Kidney glomerular epithelial cell (primary cell): Measurements from ENCODE around the gene PRXL2C.
A peak's percentile ranks its signal among the peaks of the same experiment; 100 is the strongest.
"Not testable (repeated sequence)": the region's sequence is repeated elsewhere in the genome, so short reads cannot be mapped to it uniquely, and the experiment has no call there.

Source experiments
- DNase-seq: peaks from one replicate; lab custom pipeline; 2025; lab: John Stamatoyannopoulos, UW

Gene PRXL2C

GRCh38 chr9:96655198-96655851 is at the start of gene PRXL2C:
PRXL2C (minus strand) TSS chr9:96655317; CDS start chr9:96655281, 36 bp downstream.
- peak; percentile 45 for DNase-seq

GRCh38 chr9:96700721-96701375 is 45.7 kb upstream of the PRXL2C start:
- not testable (repeated sequence) for DNase-seq

- no peak for DNase-seq
These were observed 36.2 kb upstream of the PRXL2C start for GRCh38 chr9:96691326-96691725.

- no peak for DNase-seq
These were observed 33.8 kb upstream of the PRXL2C start for GRCh38 chr9:96688745-96689464.

GRCh38 chr9:96688187-96688586 is 33.1 kb upstream of the PRXL2C start:
- no peak for DNase-seq

GRCh38 chr9:96686638-96687335 is 31.7 kb upstream of the PRXL2C start:
- DNase-seq, result no peak

GRCh38 chr9:96680812-96681499 is 25.8 kb upstream of the PRXL2C start:
- DNase-seq, result no peak

GRCh38 chr9:96674906-96675538 is 19.9 kb upstream of the PRXL2C start:
- DNase-seq, result peak; percentile 88

GRCh38 chr9:96673786-96674185 is 18.7 kb upstream of the PRXL2C start:
- DNase-seq, result not testable (repeated sequence)

GRCh38 chr9:96668868-96669534 is 13.9 kb upstream of the PRXL2C start:
- no peak for DNase-seq

- no peak for DNase-seq
These were observed 12.2 kb upstream of the PRXL2C start for GRCh38 chr9:96667363-96667728.

GRCh38 chr9:96666653-96667362 is 11.7 kb upstream of the PRXL2C start:
- DNase-seq, result peak; percentile 34

GRCh38 chr9:96665789-96666188 is 10.7 kb upstream of the PRXL2C start:
- DNase-seq, result no peak

- DNase-seq, result no peak
These were observed 8.5 kb upstream of the PRXL2C start for GRCh38 chr9:96663506-96664120.

GRCh38 chr9:96661711-96662110 is 6.6 kb upstream of the PRXL2C start:
- peak; percentile 14 for DNase-seq

- DNase-seq, result peak; percentile 45
These were observed 5.7 kb upstream of the PRXL2C start for GRCh38 chr9:96660692-96661248.

GRCh38 chr9:96654450-96655197 is 493 bp downstream of the PRXL2C start:
- peak; percentile 80 for DNase-seq

GRCh38 chr9:96651626-96652025 is 3.5 kb downstream of the PRXL2C start:
- DNase-seq, result no peak
